Sigmoid colon (tissue), 4 donors: ENCODE results near the gene GPR150.

Experiments
- CTCF ChIP-seq, 4 experiments: fragments of 450-650 bp in 3 of 4; fragments of 200-600 bp in 1 of 4; IDR thresholded peaks; one replicate each; pipeline ENCODE4 v1.5.1; 2016 to 2019; ENCODE audit warnings: antibody characterized with exemption in 4 of 4, mild to moderate bottlenecking in 3 of 4, moderate library complexity in 2 of 4
- EP300 ChIP-seq, 4 donors: sonication (generic); formaldehyde crosslinking; IDR thresholded peaks; one replicate each; pipeline ENCODE4 v1.6.1; 2017; ENCODE audit warnings: antibody characterized with exemption in 4 of 4
- POLR2A ChIP-seq, 2 donors: fragments of 450-650 bp; IDR thresholded peaks; one replicate each; pipeline ENCODE4 v1.6.1; 2016; ENCODE audit warnings: antibody characterized with exemption in 2 of 2, mild to moderate bottlenecking in 2 of 2, moderate library complexity in 2 of 2
- POLR2AphosphoS5 ChIP-seq, 4 donors: sonication (generic); formaldehyde crosslinking; IDR thresholded peaks; one replicate each; pipeline ENCODE4 v1.6.1; 2017; ENCODE audit warnings: antibody characterized with exemption in 4 of 4

GRCh38 chr5:95630394-95630917, 10.6 kb downstream of the GPR150 start:
- TF ChIP-seq CTCF (IDR thresholded peaks at IDR 0.05): no peak
- no peak for TF ChIP-seq POLR2A (IDR thresholded peaks at IDR 0.05)
- no peak for TF ChIP-seq POLR2AphosphoS5 (IDR thresholded peaks at IDR 0.05)
- TF ChIP-seq EP300 (IDR thresholded peaks at IDR 0.05): no peak
